ENCODE data around the gene STIM1.
"Not testable (repeated sequence)": the region's sequence is repeated elsewhere in the genome, so short reads cannot be mapped to it uniquely, and the experiment has no call there.

STIM1 gene

DNA sequence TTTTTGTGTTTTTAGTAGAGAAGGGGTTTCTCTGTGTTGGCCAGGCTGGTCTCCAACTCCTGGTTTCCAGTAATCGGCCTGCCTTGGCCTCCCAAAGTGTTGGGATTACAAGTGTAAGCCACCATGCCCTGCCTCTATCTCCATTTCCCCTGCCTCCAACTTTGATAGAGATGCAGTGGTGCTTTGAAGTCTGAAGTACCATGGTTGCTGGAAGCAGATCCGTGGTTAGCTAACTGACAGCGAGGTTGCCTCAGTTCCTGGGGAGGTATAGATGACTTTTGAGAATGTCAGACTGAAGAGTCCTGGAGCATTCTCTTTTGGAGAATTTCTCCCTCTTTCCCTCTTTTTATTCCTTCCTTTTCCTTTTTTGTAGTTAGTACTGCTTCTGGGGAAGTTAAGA is 127.6 kb downstream of the STIM1 start:
- no peak for DNase-seq (ENCODE audit: low read depth)

DNA sequence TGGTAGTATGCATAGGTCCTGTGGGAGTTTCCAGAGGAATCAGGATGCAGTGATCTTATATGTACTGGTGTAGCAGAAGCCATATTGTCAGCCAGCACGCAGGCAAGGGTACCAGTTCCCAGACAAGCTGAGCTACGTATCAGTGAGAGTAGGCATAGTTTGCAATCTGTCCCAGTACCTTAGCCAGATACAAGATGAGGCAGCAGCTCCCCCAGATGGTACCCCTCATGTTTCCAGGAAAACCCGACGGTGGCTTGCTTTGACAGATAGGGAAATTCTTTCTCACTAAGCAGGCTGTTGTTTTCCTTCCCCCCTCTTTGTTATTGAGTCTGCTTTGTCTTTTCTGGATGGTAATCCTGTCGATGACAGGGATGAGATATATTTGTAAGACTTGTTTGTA is 129.4 kb downstream of the STIM1 start:
- DNase-seq (ENCODE audit: low read depth), result no peak

DNA sequence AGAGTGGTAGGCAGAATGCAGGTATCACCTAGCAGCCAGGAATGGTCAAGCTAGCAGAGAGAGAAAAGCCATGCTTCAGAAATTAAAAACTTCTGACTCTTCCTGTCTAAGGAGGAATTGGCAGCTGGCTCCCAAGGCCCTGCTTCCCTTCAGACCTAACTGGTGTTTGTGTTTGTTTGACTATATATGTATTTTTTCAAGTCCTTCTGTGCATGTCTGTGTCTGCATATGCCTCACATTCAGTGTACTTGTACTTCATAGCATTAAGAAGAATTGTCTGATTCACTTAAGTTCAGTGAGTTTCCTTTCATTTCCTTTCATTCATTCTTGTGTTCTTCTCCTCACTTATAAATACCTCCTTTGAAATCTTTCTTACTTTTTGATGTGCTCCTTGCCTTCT is 130.2 kb downstream of the STIM1 start:
- DNase-seq (ENCODE audit: low read depth), result no peak

DNA sequence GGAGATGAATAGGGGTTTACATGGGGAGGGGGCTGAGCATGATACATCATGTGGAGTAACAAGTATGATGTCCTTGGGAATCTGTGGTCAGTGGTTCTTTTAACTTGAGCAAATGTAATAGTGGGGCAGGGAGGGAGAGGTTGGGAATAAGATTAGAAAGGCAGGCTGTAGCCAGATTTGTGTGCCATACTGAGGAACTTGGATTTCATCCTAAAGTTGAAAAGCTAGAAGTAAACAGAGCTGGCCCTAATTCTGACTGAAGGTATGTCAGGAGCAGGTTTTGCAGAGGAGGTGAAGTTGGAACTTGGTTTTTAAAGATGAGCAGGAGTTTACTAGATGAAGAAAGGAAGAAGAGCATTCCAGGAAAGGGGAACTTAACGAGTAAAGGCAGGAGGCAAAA is 130.8 kb downstream of the STIM1 start:
- DNase-seq (ENCODE audit: low read depth), result no peak

DNA sequence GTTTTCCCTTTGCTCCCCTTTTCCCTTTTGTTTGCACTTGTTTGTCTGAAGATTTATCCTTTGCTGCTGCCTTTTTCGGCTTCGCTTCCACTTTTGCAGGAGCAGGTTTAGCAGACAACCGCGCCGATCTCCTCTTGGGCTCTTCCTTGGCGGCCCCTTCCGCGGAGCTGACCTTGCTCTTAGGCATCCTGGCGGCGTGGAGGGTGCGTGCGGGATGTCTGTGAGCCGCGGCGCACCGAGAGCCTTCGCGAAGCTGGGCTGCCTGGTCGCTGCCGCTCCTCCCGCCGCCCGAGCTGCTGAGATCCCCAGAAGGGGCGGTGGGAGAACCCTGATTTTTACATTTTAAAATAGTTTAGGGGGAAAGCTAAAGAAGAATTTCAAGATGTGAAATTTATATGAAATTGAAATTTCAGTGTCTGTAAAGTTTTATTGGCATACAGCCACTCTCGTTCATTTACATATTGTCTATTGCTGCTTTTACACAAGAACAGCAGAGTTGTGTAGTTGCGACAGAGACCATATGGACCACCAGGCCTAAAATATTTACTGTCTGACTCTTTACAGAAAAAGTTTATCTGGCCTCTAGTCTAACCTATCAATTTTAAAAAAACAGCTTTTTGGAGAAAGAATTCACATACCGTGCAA is 133.9 kb downstream of the STIM1 start:
- no peak for DNase-seq (ENCODE audit: low read depth)

DNA sequence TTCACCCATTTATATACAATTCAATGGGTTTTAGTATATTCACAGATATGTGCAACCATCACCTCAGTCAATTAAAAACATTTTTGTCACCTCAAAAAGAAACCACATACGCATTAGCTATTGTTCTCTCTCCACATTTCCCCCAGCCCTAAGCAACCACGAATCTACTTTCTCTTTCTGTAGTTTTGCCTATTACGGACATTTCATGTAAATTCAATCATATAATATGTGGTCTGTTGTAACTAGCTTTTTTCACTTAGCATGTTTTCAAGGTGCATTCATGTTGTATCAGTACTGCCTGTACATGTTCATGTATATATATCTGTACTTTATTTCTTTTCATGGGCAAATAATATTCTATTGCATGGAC is 134.4 kb downstream of the STIM1 start:
- no peak for DNase-seq (ENCODE audit: low read depth)

DNA sequence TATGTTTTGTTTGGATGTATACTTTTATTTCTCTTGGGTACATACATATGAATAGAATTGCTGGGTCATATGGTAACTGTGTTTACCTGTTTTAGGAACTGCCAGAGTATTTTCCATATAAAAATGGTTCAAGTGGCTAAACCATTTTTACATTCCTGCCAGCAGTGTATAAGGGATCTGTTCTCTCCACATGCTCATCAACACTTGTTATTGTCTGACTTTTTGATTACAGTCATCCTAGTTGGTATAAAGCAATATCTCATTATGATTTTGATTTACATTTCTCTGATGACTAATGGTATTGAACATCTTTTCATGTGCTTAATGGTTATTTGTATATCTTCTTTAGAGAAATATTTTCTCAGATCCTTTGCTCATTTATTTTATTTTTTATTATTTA is 134.9 kb downstream of the STIM1 start:
- no peak for DNase-seq (ENCODE audit: low read depth)

DNA sequence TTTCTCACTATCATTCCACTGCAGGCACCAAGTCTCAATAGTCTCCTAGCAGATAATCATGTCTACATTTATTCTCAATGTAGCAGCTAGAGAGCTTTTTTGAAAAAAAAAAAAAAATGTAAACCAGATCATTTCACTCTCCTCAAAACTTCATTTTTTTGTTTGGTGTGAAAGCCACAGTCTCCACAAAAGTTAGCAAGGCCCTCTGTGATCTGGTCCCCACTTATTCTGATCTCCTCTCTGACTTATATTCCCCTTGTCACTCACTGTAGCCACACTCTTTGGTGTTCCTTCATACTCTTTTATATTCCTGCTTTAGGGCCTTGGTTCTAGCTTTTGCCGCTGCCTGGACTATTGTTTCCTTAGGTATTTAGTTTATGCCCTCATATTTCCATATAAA is 137.5 kb downstream of the STIM1 start:
- no peak for DNase-seq (ENCODE audit: low read depth)

DNA sequence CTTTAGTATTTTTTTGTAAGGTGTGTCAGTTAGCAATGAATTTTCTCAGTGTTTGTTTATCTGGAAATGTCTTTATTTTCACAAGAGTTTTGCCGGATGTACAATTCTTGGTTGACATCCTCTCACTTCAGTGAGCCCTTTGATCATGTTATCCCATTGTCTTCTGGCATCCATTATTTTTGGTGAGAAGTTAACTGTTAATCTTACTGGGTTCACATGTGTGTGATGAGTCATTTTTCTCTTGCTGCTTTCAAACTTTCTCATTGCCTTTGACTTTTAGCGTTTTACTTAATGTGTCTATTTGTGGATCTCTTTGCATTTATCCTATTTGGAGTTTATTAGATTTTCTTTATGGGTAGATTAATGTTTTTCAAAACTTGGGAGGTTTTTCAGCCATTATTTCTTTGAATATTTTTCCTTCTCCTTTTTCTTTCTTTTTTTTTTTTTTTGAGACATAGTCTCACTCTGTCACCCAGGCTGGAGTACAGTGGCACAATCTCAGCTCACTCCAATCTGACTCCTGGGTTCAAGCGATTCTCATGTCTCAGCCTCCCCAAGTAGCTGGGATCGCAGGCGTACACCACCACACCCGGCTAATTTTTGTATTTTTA is 138.7 kb downstream of the STIM1 start:
- DNase-seq (ENCODE audit: low read depth), result no peak

DNA sequence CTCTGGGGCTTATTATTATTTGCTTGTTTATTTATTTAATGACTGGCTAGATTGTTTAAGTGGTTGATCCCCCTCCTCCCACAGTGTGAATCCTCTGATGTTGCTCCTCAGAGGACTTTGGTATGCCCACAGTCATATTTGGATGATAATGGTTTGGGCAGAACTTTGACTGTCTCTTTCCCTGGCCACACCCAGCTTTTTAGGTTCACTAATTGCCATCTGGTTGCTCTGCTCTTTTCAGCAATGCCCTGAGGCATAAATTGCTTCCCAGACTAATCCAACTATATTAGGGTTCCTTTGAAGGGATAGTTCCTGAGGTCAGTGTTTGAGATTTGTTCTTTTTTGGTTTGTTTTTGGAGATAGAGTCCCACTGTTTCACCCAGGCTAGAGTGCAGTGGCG is 139.8 kb downstream of the STIM1 start:
- no peak for DNase-seq (ENCODE audit: low read depth)

DNA sequence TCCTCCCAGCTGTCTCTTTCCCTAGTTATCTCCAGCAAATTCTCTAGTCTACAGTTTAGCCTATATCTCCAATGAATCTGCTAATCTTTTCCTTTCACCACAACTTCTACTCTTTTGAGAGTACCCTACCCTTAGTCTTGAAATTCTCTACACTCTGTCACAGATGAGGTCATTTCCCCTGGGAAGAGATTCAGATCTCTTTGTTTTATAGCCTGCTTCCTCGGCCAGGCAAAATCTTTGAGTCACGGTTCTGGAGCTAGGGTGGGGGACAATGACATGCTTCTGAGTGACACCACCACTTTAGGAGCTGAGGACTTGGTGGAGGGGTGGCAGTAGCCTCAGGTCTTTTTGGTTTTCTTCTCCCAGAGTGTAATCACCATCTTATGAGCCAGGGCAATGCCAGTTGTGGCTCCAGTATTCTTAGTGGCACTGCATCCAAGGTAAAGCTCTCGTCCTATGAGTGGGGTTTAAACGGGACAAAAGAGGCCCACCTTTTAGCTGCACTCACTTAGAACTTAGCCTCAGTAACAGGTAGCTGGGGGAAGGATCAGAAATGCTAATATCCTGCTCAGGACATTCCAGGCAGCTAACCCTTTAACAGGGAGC is 140.6 kb downstream of the STIM1 start:
- DNase-seq (ENCODE audit: low read depth), result peak; percentile 16

DNA sequence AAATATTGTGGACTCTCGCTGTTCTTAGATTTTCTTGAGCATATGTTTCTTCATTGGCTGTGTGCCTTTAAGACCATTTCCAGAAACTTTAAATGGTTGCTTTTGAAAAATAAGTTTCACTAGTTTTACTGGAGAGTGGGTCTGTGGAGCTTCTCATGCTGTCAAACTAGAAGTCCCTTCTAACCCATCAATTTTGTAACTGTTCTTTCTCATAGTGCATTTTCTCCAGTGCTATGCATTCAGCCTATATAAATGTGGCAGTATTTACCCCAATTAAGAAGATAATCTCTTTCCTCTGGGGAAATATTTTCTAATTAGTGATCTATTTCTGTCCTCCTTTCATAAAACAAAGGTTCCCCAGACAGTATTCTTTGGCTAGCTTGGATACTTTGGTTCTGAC is 141.2 kb downstream of the STIM1 start:
- DNase-seq (ENCODE audit: low read depth), result no peak

DNA sequence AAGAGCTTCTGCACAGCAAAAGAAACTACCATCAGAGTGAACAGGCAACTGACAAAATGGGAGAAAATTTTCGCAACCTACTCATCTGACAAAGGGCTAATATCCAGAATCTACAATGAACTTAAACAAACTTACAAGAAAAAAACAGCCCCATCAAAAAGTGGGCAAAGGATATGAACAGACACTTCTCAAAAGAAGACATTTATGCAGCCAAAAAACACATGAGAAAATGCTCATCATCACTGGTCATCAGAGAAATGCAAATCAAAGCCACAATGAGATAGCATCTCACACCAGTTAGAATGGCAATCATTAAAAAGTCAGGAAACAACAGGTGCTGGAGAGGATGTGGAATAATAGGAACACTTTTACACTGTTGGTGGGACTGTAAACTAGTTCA is 149.3 kb downstream of the STIM1 start:
- not testable (repeated sequence) for DNase-seq (ENCODE audit: low read depth)

DNA sequence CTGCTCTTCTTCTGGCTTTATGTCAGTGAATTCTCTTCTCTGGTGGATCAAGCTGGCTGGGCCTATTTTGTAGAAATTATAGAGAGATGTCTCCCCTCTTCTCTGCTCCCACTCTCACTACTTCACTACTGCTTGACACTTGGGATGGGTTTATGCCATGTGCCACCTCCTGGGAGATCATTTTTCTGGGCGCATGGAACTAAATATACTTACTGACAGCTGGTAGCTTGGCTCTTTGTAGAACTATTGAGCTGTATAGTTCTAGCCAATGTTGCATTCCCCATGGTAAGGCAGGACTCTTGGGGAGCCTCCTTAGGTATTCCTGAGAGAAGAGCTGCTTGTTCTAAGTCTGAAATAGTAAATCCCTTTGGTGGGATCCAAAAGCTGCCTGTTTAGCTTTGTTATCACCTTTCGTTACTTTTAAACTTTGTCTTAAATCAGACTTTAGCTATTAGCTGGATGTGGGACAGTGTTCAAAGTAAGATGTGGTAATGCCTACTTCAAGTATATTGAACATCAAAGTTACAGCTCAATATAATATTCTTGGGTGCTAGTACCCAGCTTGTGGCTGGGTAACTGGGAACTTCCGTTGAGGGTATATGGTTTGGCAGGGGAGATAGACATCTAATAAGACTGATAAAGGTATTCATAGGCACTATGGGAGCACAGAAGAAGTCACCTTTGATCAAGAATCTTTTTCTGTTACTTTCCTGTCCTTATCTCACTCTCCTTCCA is 151.6 kb downstream of the STIM1 start:
- DNase-seq (ENCODE audit: low read depth), result no peak

DNA sequence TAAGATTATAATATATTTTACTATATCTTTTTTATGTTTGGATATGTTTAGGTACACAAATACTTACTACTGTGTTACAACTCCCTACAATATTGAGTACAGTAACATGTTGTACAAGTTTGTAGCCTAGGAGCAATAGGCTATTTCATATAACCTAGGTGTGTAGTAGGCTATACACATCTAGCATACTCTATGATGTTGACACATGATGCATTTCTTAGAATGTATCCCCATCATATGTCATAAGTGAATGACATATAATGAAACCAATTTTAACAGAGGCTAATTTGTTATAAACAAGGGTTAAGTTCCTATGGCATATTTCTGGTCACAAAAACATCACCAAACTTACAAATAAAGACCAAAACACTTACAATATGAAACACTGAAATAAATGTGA is 152.7 kb downstream of the STIM1 start:
- no peak for DNase-seq (ENCODE audit: low read depth)

DNA sequence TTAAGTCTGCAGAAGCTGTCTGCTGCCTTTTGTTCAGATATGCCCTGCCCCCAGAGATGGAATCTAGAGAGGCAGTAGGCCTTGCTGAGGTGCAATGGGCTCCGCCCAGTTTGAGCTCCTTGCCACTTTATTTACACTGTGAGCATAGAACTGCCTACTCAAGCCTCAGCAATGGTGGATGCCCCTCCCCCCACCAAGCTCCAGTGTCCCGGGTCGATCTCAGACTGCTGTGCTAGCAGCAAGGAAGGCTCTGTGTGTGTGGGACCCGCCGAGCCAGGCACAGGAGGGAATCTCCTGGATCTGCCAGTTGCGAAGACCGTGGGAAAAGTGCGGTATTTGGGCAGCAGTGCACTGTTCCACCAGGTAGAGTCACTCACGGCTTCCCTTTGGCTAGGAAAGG is 161.1 kb downstream of the STIM1 start:
- DNase-seq (ENCODE audit: low read depth), result not testable (repeated sequence)

DNA sequence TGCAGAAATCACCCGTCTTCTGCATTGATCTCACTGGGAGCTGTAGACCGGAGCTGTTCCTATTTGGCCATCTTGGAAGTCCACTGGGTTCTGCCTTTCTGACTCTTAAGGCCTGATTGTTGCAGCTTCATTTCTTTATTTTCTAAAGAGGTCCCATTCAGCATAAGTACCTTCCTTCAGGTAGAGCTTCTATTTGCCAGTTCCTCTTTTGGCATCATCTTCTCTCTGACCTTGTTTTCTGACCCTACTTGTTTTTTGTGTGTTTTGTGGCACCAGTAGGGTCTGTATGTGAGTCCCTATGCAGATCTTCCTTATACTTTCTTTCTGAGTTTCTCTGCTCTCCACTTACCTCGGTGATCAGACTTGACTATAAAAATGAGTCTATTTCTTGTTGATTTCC is 161.7 kb downstream of the STIM1 start:
- no peak for DNase-seq (ENCODE audit: low read depth)

DNA sequence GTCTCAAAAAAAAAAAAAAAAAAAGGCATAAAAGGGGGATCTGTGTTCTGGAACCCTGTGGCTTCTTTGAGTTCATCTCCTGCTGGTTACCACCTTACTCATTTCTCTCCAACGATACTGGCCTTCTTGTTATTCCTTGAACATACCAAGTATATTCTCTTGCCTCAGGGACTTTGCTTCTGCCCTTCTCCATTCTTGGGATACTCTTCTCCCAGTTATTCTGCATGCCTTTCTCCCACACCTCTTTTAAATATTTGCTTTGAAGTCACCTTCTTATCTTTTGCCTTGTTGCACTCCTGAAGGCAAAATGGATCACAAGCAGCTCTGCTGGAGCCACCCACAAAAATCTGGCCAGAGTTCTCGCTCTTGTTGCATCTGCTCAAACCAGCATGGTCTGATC is 163.2 kb downstream of the STIM1 start:
- DNase-seq (ENCODE audit: low read depth), result no peak

DNA sequence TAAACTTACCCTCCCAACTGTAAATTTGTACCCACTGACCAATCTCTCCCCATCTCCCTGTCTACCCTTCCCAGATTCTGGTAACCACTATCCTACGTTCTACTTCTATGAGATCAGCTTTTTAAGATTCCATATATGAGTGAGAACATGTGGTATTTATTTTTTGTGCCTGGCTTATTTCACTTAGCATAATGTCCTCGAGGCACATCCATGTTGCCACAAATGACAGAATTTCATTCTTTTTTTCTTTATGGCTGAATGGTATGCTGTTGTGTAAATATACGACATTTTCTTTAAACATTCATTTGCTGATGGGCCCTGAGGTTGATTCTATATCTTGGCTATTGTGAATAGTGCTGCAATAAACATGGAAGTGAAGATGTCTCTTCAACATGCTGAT is 164.4 kb downstream of the STIM1 start:
- no peak for DNase-seq (ENCODE audit: low read depth)

DNA sequence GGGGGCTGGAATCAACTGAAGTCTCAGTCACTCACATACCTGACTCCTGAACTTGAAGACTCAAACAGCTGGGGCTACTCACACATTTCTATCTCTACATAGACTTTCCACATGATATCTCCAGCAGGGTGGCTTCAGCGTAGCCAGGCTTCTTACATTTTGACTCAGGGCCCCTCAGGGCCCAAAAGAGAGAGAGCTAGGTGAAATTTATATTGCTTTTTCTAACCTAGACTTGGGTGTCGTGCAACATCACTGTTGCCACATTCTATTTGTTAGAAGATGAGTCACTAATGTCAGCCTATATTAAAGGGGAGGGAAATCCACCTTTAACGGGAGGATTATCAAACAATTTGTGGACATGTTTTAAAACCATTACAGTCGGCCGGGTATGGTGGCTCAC is 167.2 kb downstream of the STIM1 start:
- DNase-seq (ENCODE audit: low read depth), result no peak

DNA sequence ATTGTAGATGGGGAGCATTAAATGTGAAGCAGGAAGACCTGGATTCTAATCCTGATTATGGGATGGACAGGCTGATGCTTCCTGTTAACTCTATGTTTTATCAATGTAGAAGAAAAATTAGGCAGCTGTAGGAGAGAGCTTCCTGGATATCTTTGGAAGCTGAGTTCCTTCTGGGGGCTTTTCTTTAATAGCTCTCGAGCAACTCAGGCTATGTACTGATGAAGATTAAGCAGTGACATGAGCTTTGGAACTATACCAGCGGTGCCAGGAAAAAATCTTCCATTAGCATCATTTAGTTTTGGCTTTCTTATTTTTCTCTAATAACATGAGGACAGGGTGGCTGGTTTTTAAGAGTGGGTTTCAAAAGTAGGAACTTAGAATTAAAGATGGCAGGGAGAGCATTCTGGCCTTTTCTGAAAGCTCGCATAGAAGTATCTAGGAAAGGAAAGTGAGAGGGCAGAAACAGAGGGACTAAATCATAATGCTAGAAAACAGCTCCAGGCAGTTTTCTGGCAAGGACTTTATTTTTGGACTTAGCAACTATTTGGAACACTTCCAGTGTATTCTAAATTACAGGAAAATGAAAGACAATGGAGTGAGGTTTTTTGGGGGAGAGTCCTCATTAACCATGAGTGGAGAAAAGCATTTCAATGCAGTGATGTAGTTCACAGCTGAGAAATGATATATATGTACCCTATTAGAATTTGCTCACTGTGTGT is 169.9 kb downstream of the STIM1 start:
- no peak for DNase-seq (ENCODE audit: low read depth)

DNA sequence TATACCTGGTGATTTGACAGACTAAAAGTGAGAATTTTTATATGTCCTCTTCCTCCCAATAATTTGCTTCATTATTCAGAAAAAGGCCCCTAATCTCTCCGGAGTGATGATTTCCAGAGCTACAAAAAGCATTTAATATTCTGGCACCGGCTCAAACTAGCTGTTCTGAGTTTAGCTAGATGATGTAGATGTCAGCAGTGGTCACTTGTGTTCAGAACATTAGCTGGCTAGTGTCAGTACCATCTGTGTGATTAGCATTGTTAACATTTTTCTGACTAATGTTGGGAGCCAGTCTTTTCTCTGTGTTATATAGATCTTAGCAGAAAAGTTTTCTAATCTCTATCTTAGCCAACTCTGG is 170.5 kb downstream of the STIM1 start:
- DNase-seq (ENCODE audit: low read depth), result no peak

DNA sequence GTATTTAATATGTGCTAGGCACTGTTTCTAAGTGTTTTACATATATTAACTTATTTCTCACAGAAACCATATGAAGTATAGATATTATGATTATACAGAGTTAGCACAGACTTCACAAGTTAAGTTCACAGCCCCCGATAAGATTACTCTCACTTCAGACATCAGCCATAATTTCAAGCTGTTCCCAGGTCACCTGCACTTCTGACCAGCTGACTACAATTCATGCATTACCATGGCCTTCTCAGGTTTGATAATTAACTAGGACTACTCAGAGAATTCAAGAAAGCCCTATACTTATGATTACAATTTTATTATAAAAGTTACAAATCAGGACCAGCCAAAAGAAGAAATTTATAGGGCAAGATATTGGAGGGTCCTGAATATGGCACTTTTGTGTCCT is 170.9 kb downstream of the STIM1 start:
- no peak for DNase-seq (ENCODE audit: low read depth)

Data from HS-5 (cell line).